ENCODE results near the gene DMD. TPM values are rescaled to one million over a fixed set of nuclear protein-coding genes. Genes with fewer than 3 reads are reported as not detected.
A peak's percentile ranks its signal among the peaks of the same experiment; 100 is the strongest.

The DMD gene
- total RNA-seq, 1 experiment from 2014 or later, result 25.3 TPM

DNA sequence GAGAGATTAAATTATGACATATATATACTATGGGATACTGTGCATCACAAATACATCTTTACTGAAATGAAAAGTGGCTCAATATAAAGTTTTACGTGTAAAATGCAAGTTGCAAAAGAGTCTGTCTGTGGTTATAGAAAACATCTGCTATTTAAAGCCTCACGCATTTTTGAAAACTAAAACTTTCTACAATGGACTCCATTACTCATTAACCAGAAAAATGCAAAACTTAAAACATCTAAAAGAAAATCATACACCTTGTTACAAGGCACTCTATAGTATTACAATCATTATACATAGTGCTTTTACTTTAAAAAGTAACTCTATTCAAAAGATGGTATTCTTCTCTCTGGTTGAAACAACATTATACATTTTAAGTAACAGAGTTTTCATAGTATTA is 755.6 kb downstream of the DMD start:
- BruUV-seq (replicated peaks), result no TSS peak
- no peaks in the 10 kb centered on the region for H3K9me2 ChIP-seq (ENCODE audit: insufficient read depth)
- no peak overlapping the region for H2AFZ ChIP-seq
- no peaks in the 10 kb centered on the region for H3K4me1 ChIP-seq (replicated peaks; ENCODE audit: insufficient read depth)
- H3F3A ChIP-seq (ENCODE audit: insufficient read depth, low read depth), result no peaks in the 10 kb centered on the region
- no peaks in the 10 kb centered on the region for H3K9me3 ChIP-seq (ENCODE audit: insufficient read depth, low read depth)
- CTCF ChIA-PET, result no interaction called here
- no peaks in the 10 kb centered on the region for H3K79me2 ChIP-seq (ENCODE audit: low read depth)
- no peak overlapping the region for H3K4me2 ChIP-seq
- TF ChIP-seq, protein P1, sequence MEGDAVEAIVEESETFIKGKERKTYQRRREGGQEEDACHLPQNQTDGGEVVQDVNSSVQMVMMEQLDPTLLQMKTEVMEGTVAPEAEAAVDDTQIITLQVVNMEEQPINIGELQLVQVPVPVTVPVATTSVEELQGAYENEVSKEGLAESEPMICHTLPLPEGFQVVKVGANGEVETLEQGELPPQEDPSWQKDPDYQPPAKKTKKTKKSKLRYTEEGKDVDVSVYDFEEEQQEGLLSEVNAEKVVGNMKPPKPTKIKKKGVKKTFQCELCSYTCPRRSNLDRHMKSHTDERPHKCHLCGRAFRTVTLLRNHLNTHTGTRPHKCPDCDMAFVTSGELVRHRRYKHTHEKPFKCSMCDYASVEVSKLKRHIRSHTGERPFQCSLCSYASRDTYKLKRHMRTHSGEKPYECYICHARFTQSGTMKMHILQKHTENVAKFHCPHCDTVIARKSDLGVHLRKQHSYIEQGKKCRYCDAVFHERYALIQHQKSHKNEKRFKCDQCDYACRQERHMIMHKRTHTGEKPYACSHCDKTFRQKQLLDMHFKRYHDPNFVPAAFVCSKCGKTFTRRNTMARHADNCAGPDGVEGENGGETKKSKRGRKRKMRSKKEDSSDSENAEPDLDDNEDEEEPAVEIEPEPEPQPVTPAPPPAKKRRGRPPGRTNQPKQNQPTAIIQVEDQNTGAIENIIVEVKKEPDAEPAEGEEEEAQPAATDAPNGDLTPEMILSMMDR (conservative IDR thresholded peaks at IDR 0.05), result no peak
- no peak for TF ChIP-seq EZH2 (IDR thresholded peaks at IDR 0.05; ENCODE audit: low read depth)
- H4K20me1 ChIP-seq (ENCODE audit: insufficient read depth), result no peaks in the 10 kb centered on the region
- no peak overlapping the region for H3K27ac ChIP-seq
- no peaks in the 10 kb centered on the region for H3K27me3 ChIP-seq (ENCODE audit: insufficient read depth, low read depth)
- POLR2A ChIA-PET (ENCODE audit: unreplicated experiment), result no interaction called here
- DNase-seq, result no peak
- H3K4me3 ChIP-seq, result no peak overlapping the region
- no peaks in the 10 kb centered on the region for H3K36me3 ChIP-seq (ENCODE audit: low read depth)
- intact Hi-C loops (cut with micrococcal nuclease; ENCODE audit: unreplicated experiment), result no loop called here

DNA sequence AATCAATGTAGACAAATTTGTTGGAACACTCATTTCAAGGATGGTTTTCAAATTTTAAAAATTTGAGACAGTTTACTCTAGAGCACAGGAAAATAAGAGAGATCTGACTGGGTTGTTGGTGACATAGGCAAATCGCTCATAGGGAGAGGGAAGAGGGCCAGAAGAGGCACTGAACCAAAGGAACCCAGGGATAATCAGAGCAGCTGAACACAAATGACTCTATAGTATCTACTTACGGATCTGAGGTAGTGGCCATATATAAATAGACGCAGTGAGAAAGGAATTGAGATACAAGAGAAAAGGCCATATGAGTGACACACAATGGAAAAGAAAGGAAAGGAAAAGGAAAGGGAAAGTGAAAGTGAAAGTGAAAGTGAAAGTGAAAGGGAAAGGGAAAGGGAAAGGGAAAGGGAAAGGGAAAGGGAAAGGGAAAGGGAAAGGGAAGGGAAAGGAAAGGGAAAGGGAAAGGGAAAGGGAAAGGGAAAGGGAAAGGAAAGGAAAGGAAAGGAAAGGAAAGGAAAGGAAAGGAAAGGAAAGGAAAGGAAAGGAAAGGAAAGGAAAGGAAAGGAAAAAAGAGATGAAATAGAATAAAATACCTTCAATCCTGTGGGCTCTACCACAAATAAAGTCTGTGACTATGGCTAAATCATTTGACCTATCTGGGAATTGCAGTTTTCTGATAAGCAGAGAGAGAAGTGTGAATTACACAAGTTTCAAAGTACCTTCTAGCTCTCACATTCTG is 759.2 kb downstream of the DMD start:
- H3K9me3 ChIP-seq (ENCODE audit: insufficient read depth, low read depth), result no peaks in the 10 kb centered on the region
- H3K27me3 ChIP-seq (ENCODE audit: insufficient read depth, low read depth), result no peaks in the 10 kb centered on the region
- no peak for DNase-seq
- no peaks in the 10 kb centered on the region for H3F3A ChIP-seq (ENCODE audit: insufficient read depth, low read depth)
- H3K79me2 ChIP-seq (ENCODE audit: low read depth), result no peaks in the 10 kb centered on the region
- no TSS peak for BruUV-seq (replicated peaks)
- H3K4me1 ChIP-seq (replicated peaks; ENCODE audit: insufficient read depth), result no peaks in the 10 kb centered on the region
- intact Hi-C loops (cut with micrococcal nuclease; ENCODE audit: unreplicated experiment), result no loop called here
- POLR2A ChIA-PET (ENCODE audit: unreplicated experiment), result no interaction called here
- no peak overlapping the region for H3K27ac ChIP-seq
- CTCF ChIA-PET, result no interaction called here
- no peak for TF ChIP-seq EZH2 (IDR thresholded peaks at IDR 0.05; ENCODE audit: low read depth)
- TF ChIP-seq, protein P1 (conservative IDR thresholded peaks at IDR 0.05), result no peak
- no peak overlapping the region for H3K4me2 ChIP-seq
- no peaks in the 10 kb centered on the region for H3K36me3 ChIP-seq (ENCODE audit: low read depth)
- H4K20me1 ChIP-seq (ENCODE audit: insufficient read depth), result no peaks in the 10 kb centered on the region
- no peaks in the 10 kb centered on the region for H3K9me2 ChIP-seq (ENCODE audit: insufficient read depth)
- H2AFZ ChIP-seq, result no peak overlapping the region
- no peak overlapping the region for H3K4me3 ChIP-seq

DNA sequence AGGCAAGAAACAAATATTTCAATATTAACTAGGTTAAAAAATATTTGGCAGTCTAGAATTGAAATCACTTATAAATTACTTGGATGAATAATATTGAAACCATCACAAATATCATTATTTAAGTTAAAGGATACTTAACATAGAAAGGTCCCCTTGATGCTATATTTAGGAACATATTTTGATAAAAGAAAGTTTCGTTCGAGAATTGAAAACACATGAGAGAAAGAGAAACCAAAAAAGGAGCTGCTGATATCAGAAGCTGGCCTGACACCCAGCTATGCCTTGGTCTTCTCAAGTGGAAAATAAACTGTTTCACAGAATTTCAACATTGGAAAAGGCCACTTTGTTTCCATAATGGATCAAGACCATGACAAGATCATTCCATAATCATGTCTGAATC is 762.4 kb downstream of the DMD start:
- H4K20me1 ChIP-seq (ENCODE audit: insufficient read depth), result no peaks in the 10 kb centered on the region

More for the DNA sequence above, 762.4 kb downstream of the DMD start:
- Histone ChIP-seq H3K4me3 (no peak overlapping the region), H2AFZ (no peak overlapping the region), H3K4me2 (peak overlapping the region; percentile 34), H3K4me1 (replicated peaks; ENCODE audit: insufficient read depth) (no peaks in the 10 kb centered on the region), H3K36me3 (ENCODE audit: low read depth) (no peaks in the 10 kb centered on the region), H3K9me2 (ENCODE audit: insufficient read depth) (no peaks in the 10 kb centered on the region), H3K9me3 (ENCODE audit: insufficient read depth, low read depth) (no peaks in the 10 kb centered on the region), H3F3A (ENCODE audit: insufficient read depth, low read depth) (no peaks in the 10 kb centered on the region), H3K79me2 (ENCODE audit: low read depth) (no peaks in the 10 kb centered on the region), H3K27me3 (ENCODE audit: insufficient read depth, low read depth) (no peaks in the 10 kb centered on the region), H3K27ac (no peak overlapping the region)
- CTCF ChIA-PET, result interaction anchor here (0.7 kb wide), 1 partner anchor 22 kb away, joined by 5 read pairs; no protein-coding TSS in a partner anchor
- no peak for DNase-seq
- POLR2A ChIA-PET (ENCODE audit: unreplicated experiment), result no interaction called here
- intact Hi-C loops (cut with micrococcal nuclease; ENCODE audit: unreplicated experiment), result no loop called here
- TF ChIP-seq, protein P1 (conservative IDR thresholded peaks at IDR 0.05), result no peak
- TF ChIP-seq EZH2 (IDR thresholded peaks at IDR 0.05; ENCODE audit: low read depth), result no peak
- BruUV-seq (replicated peaks), result no TSS peak
